HEK293T (cell line): ENCODE results near the gene CMPK2.

Experiments used
- ARNT ChIP-seq: fragments of 450-650 bp; IDR thresholded peaks from 2 replicates; pipeline ENCODE4 v1.6.1; 2017; ENCODE audit warnings: mild to moderate bottlenecking
- CTBP1 ChIP-seq: fragments of 450-650 bp; IDR thresholded peaks from 2 replicates; pipeline ENCODE4 v1.6.1; 2016; ENCODE audit warnings: borderline replicate concordance
- FOXA1 ChIP-seq: fragments of 450-650 bp; IDR thresholded peaks from 2 replicates; pipeline ENCODE4 v1.6.1; 2016; ENCODE audit warnings: mild to moderate bottlenecking
- FOXM1 ChIP-seq: fragments of 450-650 bp; IDR thresholded peaks from 2 replicates; pipeline ENCODE4 v1.6.1; 2017; ENCODE audit warnings: mild to moderate bottlenecking, borderline replicate concordance
- HDGF ChIP-seq: fragments of 450-650 bp; IDR thresholded peaks from 2 replicates; pipeline ENCODE4 v1.6.1; 2017; ENCODE audit warnings: antibody characterized with exemption, borderline replicate concordance
- L3MBTL2 ChIP-seq: fragments of 450-650 bp; conservative IDR thresholded peaks from 2 replicates; pipeline ENCODE4 v1.6.1; 2016; ENCODE audit warnings: mild to moderate bottlenecking
- PKNOX1 ChIP-seq: fragments of 450-650 bp; IDR thresholded peaks from 2 replicates; pipeline ENCODE4 v1.6.1; 2016
- SP1 ChIP-seq: fragments of 450-650 bp; IDR thresholded peaks from 2 replicates; pipeline ENCODE4 v1.6.1; 2017
- SUZ12 ChIP-seq: fragments of 450-650 bp; IDR thresholded peaks from 2 replicates; pipeline ENCODE4 v1.6.1; 2016; ENCODE audit warnings: mild to moderate bottlenecking

GRCh38 chr2:6856548-6856920, 9.2 kb downstream of the CMPK2 start:
- TF ChIP-seq HDGF (no peak), SP1 (no peak), L3MBTL2 (no peak), PKNOX1 (no peak), FOXM1 (no peak), FOXA1 (no peak), CTBP1 (no peak), SUZ12 (no peak), ARNT (no peak)
